ENCODE measurements around the gene SLC12A1. TPM values are rescaled to one million over a fixed set of nuclear protein-coding genes. Genes with fewer than 3 reads are reported as not detected.

Gene SLC12A1
- polyA plus RNA-seq, 1 of the 3 experiments (the other 2 are of a cell fraction): not detected

GRCh38 chr15:48330105-48330785 lies 124.1 kb downstream of the SLC12A1 start:
- Histone ChIP-seq H3K4me1 (ENCODE audit: control insufficient read depth in 1 of 2, insufficient read depth in 2 of 2, low read depth in 1 of 2, low read length in 1 of 2) (peaks cover 7 to 17% of the 10 kb centered on the region in 2 experiments; a peak in 3 of 4 replicates), H3K9me2 (no peaks in the 10 kb centered on the region), H3F3A (replicated peaks; ENCODE audit: insufficient read depth) (peaks cover 10% of the 10 kb centered on the region), H3K36me3 (replicated peaks in 1 of 2; ENCODE audit: control insufficient read depth in 1 of 2, insufficient read depth in 2 of 2, low read length in 1 of 2) (peaks cover 16 to 23% of the 10 kb centered on the region in 2 experiments), H3K9me3 (no peaks in the 10 kb centered on the region), H2AFZ (ENCODE audit: low read depth) (peak overlapping the region; percentile 64), H3K79me2 (ENCODE audit: insufficient read depth) (peaks cover 35% of the 10 kb centered on the region), H4K20me1 (ENCODE audit: insufficient read depth) (peaks cover 7% of the 10 kb centered on the region; the same call in 1 of the 2 replicates), H3K9ac (peak overlapping the region; percentile 92), H3K4me3 (ENCODE audit: low read depth in 2 of 2, low read length in 1 of 2) (peak overlapping the region; percentile 77 to 95), H3K4me2 (peak overlapping the region; percentile 99), H3K27ac (ENCODE audit: low read depth in 2 of 2, low read length in 1 of 2) (peak overlapping the region; percentile 86 to 94), H3K27me3 (ENCODE audit: insufficient read depth) (no peaks in the 10 kb centered on the region)
- CTCF ChIA-PET: interaction anchor here (0.8 to 0.9 kb wide), 2 partner anchors 29 to 190 kb away, joined by 3 to 4 read pairs; no protein-coding TSS in a partner anchor
- POLR2A ChIA-PET: no interaction called here
- no peak for DNase-seq
- 16% methylated on average over 11 of the region's 11 CpGs for WGBS (ENCODE audit: low lambda C conversion rate)
- TF ChIP-seq, protein P1, sequence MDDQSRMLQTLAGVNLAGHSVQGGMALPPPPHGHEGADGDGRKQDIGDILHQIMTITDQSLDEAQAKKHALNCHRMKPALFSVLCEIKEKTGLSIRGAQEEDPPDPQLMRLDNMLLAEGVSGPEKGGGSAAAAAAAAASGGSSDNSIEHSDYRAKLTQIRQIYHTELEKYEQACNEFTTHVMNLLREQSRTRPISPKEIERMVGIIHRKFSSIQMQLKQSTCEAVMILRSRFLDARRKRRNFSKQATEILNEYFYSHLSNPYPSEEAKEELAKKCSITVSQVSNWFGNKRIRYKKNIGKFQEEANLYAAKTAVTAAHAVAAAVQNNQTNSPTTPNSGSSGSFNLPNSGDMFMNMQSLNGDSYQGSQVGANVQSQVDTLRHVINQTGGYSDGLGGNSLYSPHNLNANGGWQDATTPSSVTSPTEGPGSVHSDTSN (IDR thresholded peaks at IDR 0.05): no peak
- TF ChIP-seq MEF2A (IDR thresholded peaks at IDR 0.05; ENCODE audit: borderline replicate concordance, low read depth): no peak
- TF ChIP-seq, protein P2, sequence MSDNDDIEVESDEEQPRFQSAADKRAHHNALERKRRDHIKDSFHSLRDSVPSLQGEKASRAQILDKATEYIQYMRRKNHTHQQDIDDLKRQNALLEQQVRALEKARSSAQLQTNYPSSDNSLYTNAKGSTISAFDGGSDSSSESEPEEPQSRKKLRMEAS (IDR thresholded peaks at IDR 0.05; ENCODE audit: low read depth): no peak
- TF ChIP-seq IRF3 (IDR thresholded peaks at IDR 0.05; ENCODE audit: low read depth, low read length): no peak
- TF ChIP-seq ELF1 (IDR thresholded peaks at IDR 0.05): no peak
- no peak for TF ChIP-seq MXI1 (IDR thresholded peaks at IDR 0.05; ENCODE audit: low read depth, low read length)
- TF ChIP-seq FOSL2 (IDR thresholded peaks at IDR 0.05; ENCODE audit: borderline replicate concordance, low read depth): no peak
- TF ChIP-seq SIN3A (IDR thresholded peaks at IDR 0.05; ENCODE audit: borderline replicate concordance, low read depth, low read length): no peak
- TF ChIP-seq EP300 (IDR thresholded peaks at IDR 0.05; ENCODE audit: borderline replicate concordance in 1 of 2, low read depth in 1 of 2, low read length in 1 of 2): no peak
- TF ChIP-seq, protein P3, sequence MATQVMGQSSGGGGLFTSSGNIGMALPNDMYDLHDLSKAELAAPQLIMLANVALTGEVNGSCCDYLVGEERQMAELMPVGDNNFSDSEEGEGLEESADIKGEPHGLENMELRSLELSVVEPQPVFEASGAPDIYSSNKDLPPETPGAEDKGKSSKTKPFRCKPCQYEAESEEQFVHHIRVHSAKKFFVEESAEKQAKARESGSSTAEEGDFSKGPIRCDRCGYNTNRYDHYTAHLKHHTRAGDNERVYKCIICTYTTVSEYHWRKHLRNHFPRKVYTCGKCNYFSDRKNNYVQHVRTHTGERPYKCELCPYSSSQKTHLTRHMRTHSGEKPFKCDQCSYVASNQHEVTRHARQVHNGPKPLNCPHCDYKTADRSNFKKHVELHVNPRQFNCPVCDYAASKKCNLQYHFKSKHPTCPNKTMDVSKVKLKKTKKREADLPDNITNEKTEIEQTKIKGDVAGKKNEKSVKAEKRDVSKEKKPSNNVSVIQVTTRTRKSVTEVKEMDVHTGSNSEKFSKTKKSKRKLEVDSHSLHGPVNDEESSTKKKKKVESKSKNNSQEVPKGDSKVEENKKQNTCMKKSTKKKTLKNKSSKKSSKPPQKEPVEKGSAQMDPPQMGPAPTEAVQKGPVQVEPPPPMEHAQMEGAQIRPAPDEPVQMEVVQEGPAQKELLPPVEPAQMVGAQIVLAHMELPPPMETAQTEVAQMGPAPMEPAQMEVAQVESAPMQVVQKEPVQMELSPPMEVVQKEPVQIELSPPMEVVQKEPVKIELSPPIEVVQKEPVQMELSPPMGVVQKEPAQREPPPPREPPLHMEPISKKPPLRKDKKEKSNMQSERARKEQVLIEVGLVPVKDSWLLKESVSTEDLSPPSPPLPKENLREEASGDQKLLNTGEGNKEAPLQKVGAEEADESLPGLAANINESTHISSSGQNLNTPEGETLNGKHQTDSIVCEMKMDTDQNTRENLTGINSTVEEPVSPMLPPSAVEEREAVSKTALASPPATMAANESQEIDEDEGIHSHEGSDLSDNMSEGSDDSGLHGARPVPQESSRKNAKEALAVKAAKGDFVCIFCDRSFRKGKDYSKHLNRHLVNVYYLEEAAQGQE (IDR thresholded peaks at IDR 0.05; ENCODE audit: low read depth, low read length): no peak
- no peak for TF ChIP-seq GATA2 (CRISPR knock-in tag; IDR thresholded peaks at IDR 0.05)
- no peak for TF ChIP-seq TAF1 (IDR thresholded peaks at IDR 0.05; ENCODE audit: borderline replicate concordance, low read depth, low read length)
- no peak for TF ChIP-seq CTCF (IDR thresholded peaks at IDR 0.05)
- TF ChIP-seq, protein P4, sequence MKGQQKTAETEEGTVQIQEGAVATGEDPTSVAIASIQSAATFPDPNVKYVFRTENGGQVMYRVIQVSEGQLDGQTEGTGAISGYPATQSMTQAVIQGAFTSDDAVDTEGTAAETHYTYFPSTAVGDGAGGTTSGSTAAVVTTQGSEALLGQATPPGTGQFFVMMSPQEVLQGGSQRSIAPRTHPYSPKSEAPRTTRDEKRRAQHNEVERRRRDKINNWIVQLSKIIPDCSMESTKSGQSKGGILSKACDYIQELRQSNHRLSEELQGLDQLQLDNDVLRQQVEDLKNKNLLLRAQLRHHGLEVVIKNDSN (IDR thresholded peaks at IDR 0.05; ENCODE audit: borderline replicate concordance, low read depth): no peak
- TF ChIP-seq GABPA (IDR thresholded peaks at IDR 0.05; ENCODE audit: low read depth): no peak
- TF ChIP-seq TCF12 (IDR thresholded peaks at IDR 0.05): no peak
- TF ChIP-seq FOXM1 (IDR thresholded peaks at IDR 0.05; ENCODE audit: low read depth): no peak
- no peak for TF ChIP-seq SMC3 (IDR thresholded peaks at IDR 0.05; ENCODE audit: low read depth, low read length)
